Measurements from ENCODE around the gene DRC3.
"Not testable (repeated sequence)": the region's sequence is repeated elsewhere in the genome, so short reads cannot be mapped to it uniquely, and the experiment has no call there.

The DRC3 gene

DNA sequence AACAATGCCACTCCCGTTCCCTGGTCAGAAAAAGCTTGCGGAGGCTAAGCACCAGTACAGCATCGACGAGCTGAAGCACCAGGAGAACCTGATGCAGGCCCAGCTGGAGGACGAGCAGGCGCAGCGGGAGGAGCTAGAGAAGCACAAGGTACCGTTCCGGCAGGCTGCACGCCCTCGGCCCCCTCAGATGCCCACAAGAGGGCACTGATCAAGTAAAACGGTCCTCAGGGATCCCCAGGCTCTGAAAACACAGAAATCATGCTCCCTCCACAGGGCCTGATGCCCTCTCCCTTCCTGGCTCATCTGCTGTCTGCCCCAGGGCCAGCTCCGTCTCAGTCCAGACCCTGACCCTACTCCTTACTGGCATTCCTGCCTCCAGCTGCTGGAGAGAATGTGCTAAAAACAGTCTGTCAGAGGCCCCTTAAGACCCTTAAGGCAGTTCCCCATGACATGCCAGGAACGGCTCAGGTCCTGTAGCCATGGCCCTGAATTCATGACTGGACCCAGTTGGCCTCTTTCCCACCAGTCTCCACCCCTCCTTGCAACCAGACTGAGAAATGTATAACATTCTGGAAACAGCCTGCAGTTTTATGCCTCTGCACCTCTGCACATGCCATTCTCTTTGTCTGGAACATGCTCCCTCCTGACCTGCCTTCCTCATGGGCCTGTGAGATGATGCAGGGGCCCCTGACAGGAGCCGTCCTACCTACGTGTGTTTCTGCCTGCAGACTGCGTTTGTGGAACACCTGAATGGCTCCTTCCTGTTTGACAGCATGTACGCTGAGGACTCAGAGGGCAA lies 21.8 kb downstream of the DRC3 start:
- peak; percentile 18 for DNase-seq (ENCODE audit: low spot score)

- DNase-seq (ENCODE audit: low spot score), result not testable (repeated sequence)
These were observed 23.2 kb downstream of the DRC3 start for GRCh38 chr17:17995887-17996286.

GRCh38 chr17:17998934-17999333 lies 26.3 kb downstream of the DRC3 start:
- no peak for DNase-seq (ENCODE audit: low spot score)

DNA sequence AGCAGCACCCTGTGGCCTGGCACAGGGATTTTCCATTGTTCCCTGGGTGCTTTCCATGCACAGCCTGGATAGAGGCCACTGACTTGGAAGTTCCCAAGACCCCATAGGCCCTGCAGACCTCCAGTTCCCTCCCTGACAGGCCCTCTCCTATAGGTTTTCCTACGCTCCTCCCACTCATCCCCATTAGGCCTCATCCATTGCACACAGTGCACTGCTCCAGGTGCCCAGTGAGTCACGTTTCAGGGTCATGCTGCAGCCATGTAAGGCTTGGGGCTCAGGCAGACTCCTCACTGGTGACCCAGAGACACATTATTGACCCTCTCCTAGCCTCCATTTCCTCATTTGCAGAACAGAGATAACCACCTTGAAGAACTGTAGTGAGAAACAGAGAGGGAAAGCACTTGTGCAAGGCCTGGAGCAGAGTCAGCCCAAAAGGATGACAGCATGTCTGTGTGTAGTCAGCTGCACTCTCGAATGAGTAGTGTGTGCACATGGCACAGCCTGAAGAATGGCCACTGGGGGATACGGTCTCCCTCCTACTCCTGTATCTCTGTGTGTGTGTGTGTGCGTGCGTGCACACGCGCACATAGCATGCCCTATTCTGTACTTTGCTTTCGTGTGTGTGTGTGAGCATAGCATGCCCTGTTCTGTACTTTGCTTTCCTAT lies 26.8 kb downstream of the DRC3 start:
- no peak for DNase-seq (ENCODE audit: low spot score)

GRCh38 chr17:18000030-18000408 lies 27.4 kb downstream of the DRC3 start:
- DNase-seq (ENCODE audit: low spot score), result no peak

DNA sequence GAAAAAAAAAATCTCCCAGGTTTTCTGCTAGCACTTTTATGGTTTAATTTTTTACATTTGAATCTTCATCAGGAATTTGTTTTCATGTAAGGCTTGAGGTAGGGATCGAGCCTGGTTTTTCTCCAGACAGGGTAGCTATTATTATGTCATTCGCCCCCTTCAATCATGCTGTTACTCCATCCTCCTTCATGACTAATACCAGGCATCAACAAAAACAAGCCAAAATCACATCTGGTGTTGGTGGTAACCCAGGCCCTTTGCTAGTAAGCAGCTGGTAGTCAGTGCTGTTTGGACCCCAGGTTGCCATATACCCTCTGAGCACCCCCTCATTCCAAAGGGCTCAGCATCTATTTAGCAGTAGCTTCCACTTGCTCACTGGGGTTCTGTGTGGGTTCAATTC lies 29.5 kb downstream of the DRC3 start:
- DNase-seq (ENCODE audit: low spot score), result peak; percentile 61

DNA sequence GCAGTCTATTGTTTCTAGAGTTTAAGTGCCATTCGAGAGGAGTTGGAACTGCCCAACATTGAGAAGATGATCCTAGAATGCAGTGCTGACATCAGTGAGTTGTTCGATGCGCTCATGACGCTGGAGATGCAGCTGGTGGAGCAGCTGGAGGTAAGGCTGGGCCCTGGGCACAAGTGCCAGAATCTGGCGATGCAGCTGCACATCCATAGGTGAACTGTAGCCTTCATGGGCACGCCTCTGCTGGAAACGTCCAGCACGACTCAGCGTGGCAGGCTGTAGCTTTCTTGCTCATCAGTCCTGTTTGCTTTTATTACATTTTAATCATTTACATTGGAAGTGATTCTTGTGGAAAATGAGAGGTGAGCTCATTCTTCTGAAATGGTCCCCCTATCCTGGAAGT lies 31.7 kb downstream of the DRC3 start:
- DNase-seq (ENCODE audit: low spot score), result no peak

DNA sequence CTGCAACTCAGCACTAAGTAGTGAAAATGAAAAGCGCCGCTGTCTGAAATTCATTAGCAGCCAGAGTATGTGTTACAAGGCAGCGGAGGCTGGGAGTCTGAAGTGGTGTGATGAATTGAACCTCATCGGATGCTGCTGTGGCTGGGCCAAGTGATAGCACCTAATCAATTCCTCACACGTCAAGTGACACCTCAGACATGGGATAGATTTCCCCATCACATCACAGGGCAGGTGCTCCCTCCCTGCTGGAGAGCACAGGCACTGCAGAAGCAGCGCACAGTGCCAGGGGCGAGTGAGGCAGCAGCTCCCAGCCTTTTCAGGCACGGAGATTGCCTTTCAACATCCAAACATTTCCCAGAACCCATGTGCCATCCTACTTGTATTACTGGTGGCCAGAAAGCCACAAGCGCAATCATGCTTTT lies 32.2 kb downstream of the DRC3 start:
- no peak for DNase-seq (ENCODE audit: low spot score)

- no peak for DNase-seq (ENCODE audit: low spot score)
These were observed 32.8 kb downstream of the DRC3 start for GRCh38 chr17:18005496-18005895.

GRCh38 chr17:18006495-18007239 lies 34.0 kb downstream of the DRC3 start:
- no peak for DNase-seq (ENCODE audit: low spot score)

DNA sequence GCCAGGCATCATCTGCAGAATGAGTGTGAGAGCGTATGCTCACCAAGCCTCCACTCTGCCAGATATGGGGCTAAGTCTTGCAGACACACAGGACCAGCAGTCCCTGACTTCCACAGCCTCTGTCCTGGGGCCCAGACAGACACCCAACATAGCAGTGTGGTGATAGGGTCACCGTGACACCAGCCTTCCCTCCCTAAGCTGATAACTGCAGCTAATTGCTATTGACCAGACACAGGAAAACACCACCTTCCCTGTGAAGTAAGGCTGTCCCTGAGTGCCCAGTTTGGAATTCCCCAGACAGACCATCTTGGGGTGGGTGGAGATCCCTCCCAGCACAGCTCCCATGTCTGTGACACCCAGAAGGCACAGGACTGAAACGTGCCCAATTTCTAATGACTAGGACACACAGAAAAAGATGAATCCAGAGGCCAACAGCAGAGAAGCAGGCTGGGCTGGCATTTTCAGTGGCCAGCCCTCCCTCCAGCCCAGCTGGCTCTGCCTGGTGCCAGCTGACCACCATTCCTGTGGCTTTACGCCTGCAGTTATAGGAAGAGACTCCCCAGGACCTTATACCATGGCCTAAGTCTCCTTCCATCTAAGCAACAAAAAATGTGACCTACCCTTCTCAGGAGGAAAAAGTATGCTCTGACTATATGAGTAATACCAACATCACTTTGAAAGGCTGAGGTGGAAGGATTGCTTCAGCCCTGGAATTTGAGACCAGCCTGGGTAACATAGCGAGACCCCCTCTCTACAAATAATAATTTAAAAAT lies 36.0 kb downstream of the DRC3 start:
- peak; percentile 88 for DNase-seq (ENCODE audit: low spot score)

DNA sequence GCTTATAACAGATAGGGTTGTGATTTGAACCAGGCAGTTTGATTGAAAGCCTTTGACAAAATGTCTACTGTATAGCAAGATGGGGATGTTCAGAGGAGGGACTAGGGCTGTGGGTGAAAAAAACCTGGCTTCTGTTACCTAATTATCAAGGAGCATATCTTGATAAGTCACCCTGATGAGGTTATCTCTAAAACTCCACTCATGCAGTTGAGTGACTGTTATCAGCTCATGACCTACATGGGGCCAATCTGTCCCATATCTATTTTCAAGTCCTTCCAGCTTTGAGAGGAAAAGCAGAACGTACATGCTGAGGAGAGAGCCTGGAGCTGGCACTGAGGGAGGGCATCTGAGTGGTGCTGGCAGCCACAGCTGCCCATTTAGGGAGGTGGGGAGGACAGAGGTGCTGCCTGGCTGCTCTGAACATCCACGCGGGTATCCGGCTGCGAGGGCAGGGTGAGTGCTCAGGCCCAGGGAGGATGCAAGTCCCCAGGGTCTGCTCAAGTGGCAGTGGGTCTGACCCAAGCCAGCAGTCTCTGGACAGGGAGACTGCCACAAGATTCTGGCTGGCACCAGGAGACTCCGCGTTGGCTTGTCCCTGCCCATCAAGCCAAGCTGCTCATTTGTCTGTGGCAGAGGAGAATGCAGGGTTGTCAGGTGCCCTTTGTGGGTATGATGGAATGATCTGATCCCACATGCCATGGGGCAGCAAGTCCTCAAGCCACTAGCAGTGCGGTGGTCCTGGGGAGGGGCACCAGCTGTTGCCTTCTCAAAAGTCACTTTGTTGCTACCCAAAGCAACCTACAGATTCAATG lies 37.2 kb downstream of the DRC3 start:
- DNase-seq (ENCODE audit: low spot score), result no peak

DNA sequence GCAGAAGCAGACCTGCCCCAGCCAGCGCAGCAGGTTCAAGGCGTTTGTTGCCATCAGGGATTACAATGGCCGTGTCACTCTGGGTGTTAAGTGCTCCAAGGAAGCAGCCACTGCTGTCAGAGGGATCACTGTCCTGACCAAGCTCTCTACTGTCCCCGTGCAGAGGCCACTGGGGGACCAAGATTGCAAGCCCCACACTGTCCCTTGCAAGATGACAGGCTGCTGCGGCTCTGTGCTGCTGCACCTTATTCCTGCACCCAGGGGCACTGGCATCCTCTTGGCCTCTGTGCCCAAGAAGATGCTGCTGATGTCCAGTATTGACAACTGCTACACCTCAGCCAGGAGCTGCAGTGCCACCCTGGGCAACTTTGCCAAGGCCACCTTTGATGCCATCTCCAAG lies 38.6 kb downstream of the DRC3 start:
- no peak for DNase-seq (ENCODE audit: low spot score)

GRCh38 chr17:18014006-18014405 lies 41.3 kb downstream of the DRC3 start:
- no peak for DNase-seq (ENCODE audit: low spot score)

DNA sequence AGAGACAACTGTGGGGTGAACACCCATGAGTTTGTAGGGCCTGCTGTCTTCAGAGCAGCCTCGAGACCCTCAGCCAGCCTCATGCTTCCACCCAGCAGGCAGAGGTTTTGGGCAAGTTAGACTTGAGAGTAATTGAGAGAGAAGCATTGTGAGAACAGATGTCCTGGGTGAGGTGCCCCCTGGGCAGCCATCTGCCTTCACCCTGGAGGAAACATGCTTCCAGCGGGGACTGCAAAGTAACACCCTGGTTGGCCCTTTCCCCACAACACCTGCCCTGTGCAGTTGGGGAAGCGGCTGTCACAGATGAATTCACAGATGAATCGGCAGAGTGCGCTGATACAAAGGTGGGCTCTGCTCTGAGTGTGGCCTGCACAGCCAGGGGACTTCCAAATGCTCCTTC lies 42.9 kb downstream of the DRC3 start:
- DNase-seq (ENCODE audit: low spot score), result no peak

GRCh38 chr17:18016426-18016825 lies 43.8 kb downstream of the DRC3 start:
- DNase-seq (ENCODE audit: low spot score), result no peak

- DNase-seq (ENCODE audit: low spot score), result no peak
These were observed 45.3 kb downstream of the DRC3 start for GRCh38 chr17:18017958-18018357.

- DNase-seq (ENCODE audit: low spot score), result no peak
These were observed 45.8 kb downstream of the DRC3 start for GRCh38 chr17:18018411-18018921.

DNA sequence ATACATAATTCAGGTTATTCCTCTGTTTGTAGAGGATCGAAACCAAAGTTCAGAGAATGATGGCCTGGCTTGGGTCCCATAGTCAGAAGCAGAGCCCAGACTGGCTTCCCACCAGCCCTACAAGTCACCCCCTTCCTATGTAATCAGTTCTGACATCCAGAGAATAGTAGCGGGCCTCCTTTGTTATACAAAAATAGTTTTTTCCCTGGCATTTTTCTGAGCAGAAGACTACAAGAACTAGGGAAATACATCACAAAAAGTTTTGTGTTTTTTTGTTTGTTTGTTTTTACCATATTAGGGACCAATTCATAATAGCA lies 47.1 kb downstream of the DRC3 start:
- DNase-seq (ENCODE audit: low spot score), result no peak

DNA sequence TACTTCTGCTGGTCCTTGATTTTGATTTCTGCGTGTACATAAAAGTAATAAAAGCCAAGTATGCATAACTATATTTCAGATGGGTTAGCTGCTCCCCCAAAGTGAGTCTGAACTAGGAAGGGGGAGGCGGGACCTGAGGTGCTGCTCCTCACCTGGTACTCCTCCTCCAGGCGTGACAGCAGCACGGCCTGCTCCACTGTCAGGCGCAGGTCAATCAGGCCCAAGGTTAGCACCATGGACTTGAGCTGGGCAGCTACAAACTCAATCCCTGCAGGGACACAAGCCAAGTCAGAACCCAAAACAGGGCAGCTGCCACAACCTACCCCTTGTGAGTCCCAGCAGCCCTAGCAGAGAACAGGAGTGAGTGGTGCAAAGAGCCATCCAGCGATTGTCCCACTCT lies 48.3 kb downstream of the DRC3 start:
- no peak for DNase-seq (ENCODE audit: low spot score)

DNA sequence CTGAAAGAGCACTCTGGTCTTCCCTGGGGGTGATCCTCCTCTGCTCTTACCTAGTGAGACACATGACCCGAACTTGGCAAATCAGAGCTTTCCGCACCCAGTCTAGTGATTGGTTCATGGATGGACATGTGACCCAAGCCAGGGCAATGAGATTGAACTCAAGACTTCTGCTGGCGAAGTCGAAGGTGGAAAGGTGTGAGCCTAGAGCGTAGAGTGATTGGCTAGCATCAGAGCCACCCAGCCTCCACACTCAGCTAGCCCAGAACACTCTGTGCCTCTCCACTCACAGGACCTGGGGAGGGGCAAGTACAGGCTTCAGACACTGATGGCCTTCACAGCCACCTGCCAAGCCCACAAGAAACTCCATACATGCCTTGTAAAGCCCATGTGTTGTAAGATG lies 48.7 kb downstream of the DRC3 start:
- DNase-seq (ENCODE audit: low spot score), result no peak

Measured in AG08395 (cell line).